Karpas-422 (cell line): ENCODE data around the gene TNFRSF14. TPM values are rescaled to one million over a fixed set of nuclear protein-coding genes. Genes with fewer than 3 reads are reported as not detected.

Experiments used
- DNase-seq: peaks from one replicate; pipeline ENCODE4 v3.0.0-alpha.2; 2015
- H2AFZ ChIP-seq: fragments of 200-600 bp; sonication (generic); 2 replicates; pipeline ENCODE4 v1.6.1; 2014; ENCODE audit warnings: antibody characterized with exemption, low read length, mixed read lengths
- H3K27ac ChIP-seq: fragments of 200-600 bp; sonication (generic); 2 replicates; pipeline ENCODE4 v1.5.1; 2014; ENCODE audit warnings: mild to moderate bottlenecking, low read length, moderate library complexity
- H3K27me3 ChIP-seq: fragments of 200-600 bp; sonication (generic); 2 replicates; pipeline ENCODE4 v1.6.1; 2014; ENCODE audit warnings: low read length, mixed read lengths
- H3K36me3 ChIP-seq: fragments of 200-600 bp; sonication (generic); 2 replicates; pipeline ENCODE4 v1.6.1; 2014; ENCODE audit warnings: low read length, mixed read lengths; ENCODE audit not compliant: insufficient read depth
- H3K4me1 ChIP-seq: fragments of 200-600 bp; sonication (generic); 2 replicates; pipeline ENCODE4 v1.6.1; 2014; ENCODE audit warnings: mild to moderate bottlenecking, low read length, mixed read lengths
- H3K4me2 ChIP-seq: fragments of 200-600 bp; sonication (generic); 2 replicates; pipeline ENCODE4 v1.6.1; 2014; ENCODE audit warnings: low read length, low read depth, mild to moderate bottlenecking; ENCODE audit not compliant: poor library complexity, severe bottlenecking
- H3K4me3 ChIP-seq: fragments of 200-600 bp; sonication (generic); 2 replicates; pipeline ENCODE4 v1.5.1; 2014; ENCODE audit warnings: mild to moderate bottlenecking, antibody characterized with exemption, low read length, mixed read lengths
- H3K79me2 ChIP-seq: fragments of 200-600 bp; sonication (generic); 2 replicates; pipeline ENCODE4 v1.6.1; 2014; ENCODE audit warnings: mild to moderate bottlenecking, low read length, mixed read lengths
- H3K9ac ChIP-seq: fragments of 200-600 bp; sonication (generic); 2 replicates; pipeline ENCODE4 v1.6.0; 2014; ENCODE audit warnings: low read length
- H3K9me2 ChIP-seq: fragments of 200-600 bp; sonication (generic), shearing (Covaris generic); replicated peaks from 2 replicates; pipeline ENCODE4 v1.6.0; 2014; ENCODE audit warnings: mild to moderate bottlenecking, low read length, moderate library complexity; ENCODE audit not compliant: insufficient read depth
- H3K9me3 ChIP-seq: fragments of 300-700, 200-600 bp; sonication (generic); 2 replicates; pipeline ENCODE4 v1.6.1; 2014; ENCODE audit warnings: low read length, mixed read lengths
- H4K20me1 ChIP-seq: fragments of 200-600 bp; sonication (generic); 2 replicates; pipeline ENCODE4 v1.6.1; 2014; ENCODE audit warnings: mild to moderate bottlenecking, antibody characterized with exemption, low read length, low read depth; ENCODE audit not compliant: insufficient read depth
- total RNA-seq: library from RNA; depleted of rRNA; stranded (reverse); fragments of >200 nt; shearing (Covaris generic); gene quantifications from 2 replicates; pipeline ENCODE4 v1.2.3, GENCODE V29; 2014; ENCODE audit warnings: low replicate concordance

The TNFRSF14 gene
- total RNA-seq, 1 experiment from 2014 or later, result 10.3 TPM

DNA sequence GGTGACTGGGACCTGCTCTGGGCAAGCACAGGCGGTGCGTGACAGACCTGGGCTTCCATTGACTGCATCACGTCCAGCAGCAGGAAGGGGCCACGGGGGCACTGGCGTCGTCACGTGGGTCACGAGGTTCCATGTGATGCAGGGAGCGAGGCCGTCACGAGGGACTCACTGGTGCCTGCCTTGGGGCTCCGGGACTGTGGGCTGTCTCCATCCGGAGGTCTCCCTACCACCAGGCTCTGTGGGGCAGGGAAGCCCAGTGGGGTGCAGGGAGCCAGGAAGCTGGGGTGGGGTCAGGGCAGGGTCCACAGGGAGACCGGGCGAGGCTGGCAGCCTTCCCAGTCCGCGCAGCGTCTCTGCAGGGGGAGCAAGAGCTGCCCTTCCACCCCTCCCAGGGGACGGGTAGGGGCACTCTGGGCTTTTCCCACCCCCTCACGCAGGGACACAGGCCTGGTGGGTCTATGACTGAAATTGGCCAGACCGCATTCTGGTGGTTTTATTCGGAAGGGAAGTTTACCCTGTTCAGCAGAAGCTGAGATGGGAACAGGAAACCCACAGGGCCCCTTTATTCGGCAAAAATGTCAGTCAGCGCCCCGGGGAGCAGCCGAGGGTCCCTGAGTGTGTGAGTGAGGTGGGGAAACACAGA lies 416 bp upstream of the TNFRSF14 start:
- Histone ChIP-seq H2AFZ (peak overlapping the region; percentile 39; the same call in 1 of the 2 replicates), H3K9ac (peak overlapping the region; percentile 66), H3K36me3 (no peaks in the 10 kb centered on the region), H3K4me2 (peak overlapping the region; percentile 58), H3K79me2 (no peaks in the 10 kb centered on the region), H3K4me3 (peak overlapping the region; percentile 60), H3K4me1 (peaks cover 14% of the 10 kb centered on the region; the same call in 1 of the 2 replicates), H3K9me2 (no peaks in the 10 kb centered on the region), H4K20me1 (no peaks in the 10 kb centered on the region), H3K27ac (no peak overlapping the region), H3K9me3 (no peaks in the 10 kb centered on the region), H3K27me3 (no peaks in the 10 kb centered on the region)
- DNase-seq, result no peak

GRCh38 chr1:2556678-2557481 lies 709 bp downstream of the TNFRSF14 start:
- Histone ChIP-seq H3K79me2 (no peaks in the 10 kb centered on the region), H3K27ac (no peak overlapping the region), H3K4me3 (peak overlapping the region; percentile 60), H3K9me3 (no peaks in the 10 kb centered on the region), H3K4me1 (peaks cover 14% of the 10 kb centered on the region; the same call in 1 of the 2 replicates), H3K4me2 (peak overlapping the region; percentile 58), H2AFZ (peak overlapping the region; percentile 39; the same call in 1 of the 2 replicates), H3K9ac (peak overlapping the region; percentile 66), H4K20me1 (no peaks in the 10 kb centered on the region), H3K27me3 (no peaks in the 10 kb centered on the region), H3K36me3 (no peaks in the 10 kb centered on the region), H3K9me2 (no peaks in the 10 kb centered on the region)
- no peak for DNase-seq

DNA sequence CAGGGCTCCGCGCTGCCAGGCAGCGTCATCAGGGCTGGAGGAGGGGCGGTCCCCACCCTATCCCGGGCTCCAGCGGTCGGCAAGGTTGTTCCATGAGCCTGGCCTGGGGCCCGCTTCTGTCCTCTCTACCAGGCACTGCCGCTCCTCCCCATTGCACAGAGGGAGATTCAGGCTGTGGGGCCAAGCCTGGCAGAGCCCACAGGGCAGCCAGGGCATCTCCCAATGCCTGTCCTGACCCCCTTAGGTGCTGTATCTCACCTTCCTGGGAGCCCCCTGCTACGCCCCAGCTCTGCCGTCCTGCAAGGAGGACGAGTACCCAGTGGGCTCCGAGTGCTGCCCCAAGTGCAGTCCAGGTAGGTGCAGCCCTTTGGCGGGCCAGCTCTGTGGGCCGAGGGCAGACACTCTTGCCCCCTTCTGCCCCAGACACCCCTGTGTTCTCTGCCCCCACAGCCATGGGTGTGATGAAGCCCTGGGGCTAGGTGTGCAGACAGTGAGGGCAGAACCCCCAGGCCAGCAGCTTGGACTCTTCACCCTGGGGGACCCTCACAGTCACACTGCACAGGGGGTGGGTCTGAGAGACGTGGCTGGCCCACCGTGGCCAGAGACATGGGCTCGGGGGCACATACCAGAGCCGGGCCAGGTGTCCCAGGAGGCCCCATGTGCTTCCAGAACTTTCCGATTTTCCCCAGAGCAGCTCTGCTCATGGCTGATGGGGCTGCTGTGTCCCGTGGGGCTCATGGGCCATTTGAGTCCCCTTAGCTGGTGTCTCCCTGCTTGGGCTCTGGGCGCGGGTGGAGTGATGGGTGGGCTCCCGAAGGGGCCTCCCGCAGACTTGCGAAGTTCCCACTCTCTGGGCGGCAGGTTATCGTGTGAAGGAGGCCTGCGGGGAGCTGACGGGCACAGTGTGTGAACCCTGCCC lies 1.6 kb downstream of the TNFRSF14 start:
- H3K9ac ChIP-seq, result no peak overlapping the region
- no peak overlapping the region for H3K4me3 ChIP-seq
- no peak overlapping the region for H3K4me2 ChIP-seq

DNA sequence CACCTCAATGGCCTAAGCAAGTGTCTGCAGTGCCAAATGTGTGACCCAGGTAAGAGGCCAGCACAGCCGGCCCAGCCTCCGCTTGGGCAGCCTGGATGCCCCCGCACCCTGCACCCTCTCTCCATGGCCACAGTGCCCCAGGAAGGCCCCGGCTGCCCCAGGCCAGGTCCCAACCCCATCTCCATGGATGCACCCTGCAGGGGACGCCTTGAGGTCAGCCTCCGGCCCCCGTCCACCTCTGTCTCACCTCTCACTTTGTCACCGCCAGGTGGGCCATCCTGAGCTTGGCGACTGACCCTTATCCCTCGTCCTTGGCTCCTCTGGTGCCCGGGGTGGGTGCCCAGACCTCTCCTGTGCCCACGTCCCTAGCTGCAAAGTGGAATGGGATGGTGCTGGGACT lies 2.2 kb downstream of the TNFRSF14 start:
- no peaks in the 10 kb centered on the region for H3K9me3 ChIP-seq
- no peaks in the 10 kb centered on the region for H3K36me3 ChIP-seq
- DNase-seq, result no peak
- no peaks in the 10 kb centered on the region for H3K27me3 ChIP-seq
- H3K9ac ChIP-seq, result no peak overlapping the region
- no peaks in the 10 kb centered on the region for H4K20me1 ChIP-seq
- no peak overlapping the region for H3K4me3 ChIP-seq
- H3K4me2 ChIP-seq, result no peak overlapping the region
- H3K79me2 ChIP-seq, result no peaks in the 10 kb centered on the region
- no peak overlapping the region for H2AFZ ChIP-seq
- H3K27ac ChIP-seq, result no peak overlapping the region
- no peaks in the 10 kb centered on the region for H3K9me2 ChIP-seq
- H3K4me1 ChIP-seq, result peaks cover 14% of the 10 kb centered on the region; the same call in 1 of the 2 replicates

More for the DNA sequence above, 1.6 kb downstream of the TNFRSF14 start:
- Histone ChIP-seq H3K27me3 (no peaks in the 10 kb centered on the region), H3K4me1 (peaks cover 14% of the 10 kb centered on the region; the same call in 1 of the 2 replicates), H2AFZ (no peak overlapping the region), H3K27ac (no peak overlapping the region), H4K20me1 (no peaks in the 10 kb centered on the region), H3K36me3 (no peaks in the 10 kb centered on the region), H3K79me2 (no peaks in the 10 kb centered on the region), H3K9me2 (no peaks in the 10 kb centered on the region), H3K9me3 (no peaks in the 10 kb centered on the region)
- DNase-seq, result no peak

DNA sequence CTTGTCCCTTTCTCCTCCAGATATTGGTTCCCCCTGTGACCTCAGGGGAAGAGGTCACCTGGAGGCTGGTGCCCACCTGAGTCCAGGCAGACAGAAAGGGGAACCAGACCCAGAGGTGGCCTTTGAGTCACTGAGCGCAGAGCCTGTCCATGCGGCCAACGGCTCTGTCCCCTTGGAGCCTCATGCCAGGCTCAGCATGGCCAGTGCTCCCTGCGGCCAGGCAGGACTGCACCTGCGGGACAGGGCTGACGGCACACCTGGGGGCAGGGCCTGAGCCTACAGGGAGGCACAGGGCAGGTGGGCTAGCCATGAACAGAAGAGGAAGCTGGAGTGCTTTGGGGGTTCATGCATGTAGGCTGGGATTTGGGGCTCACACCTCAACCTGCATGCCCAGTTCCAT lies 2.7 kb downstream of the TNFRSF14 start:
- no peaks in the 10 kb centered on the region for H3K79me2 ChIP-seq
- H3K4me2 ChIP-seq, result no peak overlapping the region
- H3K4me3 ChIP-seq, result no peak overlapping the region
- DNase-seq, result no peak
- H3K27ac ChIP-seq, result no peak overlapping the region
- peaks cover 14% of the 10 kb centered on the region; the same call in 1 of the 2 replicates for H3K4me1 ChIP-seq
- H3K9me2 ChIP-seq, result no peaks in the 10 kb centered on the region
- H3K9me3 ChIP-seq, result no peaks in the 10 kb centered on the region
- no peaks in the 10 kb centered on the region for H3K36me3 ChIP-seq
- H3K9ac ChIP-seq, result no peak overlapping the region
- H3K27me3 ChIP-seq, result no peaks in the 10 kb centered on the region
- H2AFZ ChIP-seq, result no peak overlapping the region
- H4K20me1 ChIP-seq, result no peaks in the 10 kb centered on the region

- peaks cover 14% of the 10 kb centered on the region; the same call in 1 of the 2 replicates for H3K4me1 ChIP-seq
- no peaks in the 10 kb centered on the region for H3K36me3 ChIP-seq
- H4K20me1 ChIP-seq, result no peaks in the 10 kb centered on the region
- H3K9ac ChIP-seq, result no peak overlapping the region
- no peaks in the 10 kb centered on the region for H3K79me2 ChIP-seq
- no peaks in the 10 kb centered on the region for H3K9me2 ChIP-seq
- H2AFZ ChIP-seq, result no peak overlapping the region
- H3K9me3 ChIP-seq, result no peaks in the 10 kb centered on the region
- H3K4me3 ChIP-seq, result no peak overlapping the region
- H3K27ac ChIP-seq, result no peak overlapping the region
- DNase-seq, result no peak
- no peak overlapping the region for H3K4me2 ChIP-seq
- no peaks in the 10 kb centered on the region for H3K27me3 ChIP-seq
These were observed 3.5 kb downstream of the TNFRSF14 start for GRCh38 chr1:2559509-2560298.

DNA sequence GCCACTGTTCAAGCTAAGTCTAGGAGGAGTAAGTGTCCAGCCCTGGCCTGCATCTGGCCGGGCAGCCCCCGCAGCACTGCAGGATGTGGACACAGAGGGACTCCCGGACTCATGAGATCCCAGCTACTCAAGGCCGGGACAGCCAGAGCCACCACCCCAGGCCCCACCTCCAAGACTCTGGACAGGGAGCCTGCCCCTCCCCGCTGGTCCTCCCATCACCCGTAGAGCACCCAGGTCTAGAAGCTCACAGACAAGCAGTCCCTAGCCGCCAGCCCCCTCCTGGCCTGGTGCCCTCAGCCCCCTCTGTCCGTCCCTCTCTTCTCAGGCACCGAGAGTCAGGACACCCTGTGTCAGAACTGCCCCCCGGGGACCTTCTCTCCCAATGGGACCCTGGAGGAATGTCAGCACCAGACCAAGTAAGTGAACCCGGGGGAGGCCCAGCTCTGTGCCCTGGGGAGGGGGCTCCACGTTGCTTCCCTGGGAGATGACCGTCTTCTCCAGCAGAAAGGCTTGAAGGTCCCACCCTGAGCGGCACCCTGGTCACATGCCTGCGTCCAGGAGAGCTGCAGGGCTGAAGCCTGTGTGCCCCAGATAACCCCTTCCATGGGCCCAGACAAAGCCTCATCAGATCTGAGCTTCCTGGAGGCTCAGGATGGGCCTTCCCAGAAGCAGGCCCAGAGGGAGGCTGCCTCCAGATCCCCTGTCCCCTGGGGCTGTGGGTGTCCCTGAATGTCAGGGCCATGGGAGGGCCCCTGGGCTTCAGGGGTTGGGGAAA lies 4.3 kb downstream of the TNFRSF14 start:
- H3K79me2 ChIP-seq, result no peaks in the 10 kb centered on the region
- H2AFZ ChIP-seq, result no peak overlapping the region
- H3K9me2 ChIP-seq, result no peaks in the 10 kb centered on the region
- no peak overlapping the region for H3K27ac ChIP-seq
- no peaks in the 10 kb centered on the region for H3K27me3 ChIP-seq
- no peaks in the 10 kb centered on the region for H3K36me3 ChIP-seq
- no peak for DNase-seq
- no peak overlapping the region for H3K4me3 ChIP-seq
- no peak overlapping the region for H3K9ac ChIP-seq
- no peak overlapping the region for H3K4me2 ChIP-seq
- no peaks in the 10 kb centered on the region for H4K20me1 ChIP-seq
- H3K9me3 ChIP-seq, result no peaks in the 10 kb centered on the region
- peaks cover 14% of the 10 kb centered on the region; the same call in 1 of the 2 replicates for H3K4me1 ChIP-seq
